HG03103 (cell line): ENCODE measurements around the gene KCNK15.

Source experiments
- ATAC-seq: cut with Tn5 transposase; IDR thresholded peaks from one replicate; pipeline ENCODE4 v1.9.1; 2021; ENCODE audit warnings: low read depth; ENCODE audit not compliant: unreplicated experiment

KCNK15 gene

GRCh38 chr20:44781791-44782190 is 36.1 kb downstream of the KCNK15 start:
- ATAC-seq: no peak

- no peak for ATAC-seq
Measured at GRCh38 chr20:44784688-44785087, 39.0 kb downstream of the KCNK15 start.

- ATAC-seq: no peak
Measured at GRCh38 chr20:44785768-44786167, 40.1 kb downstream of the KCNK15 start.

DNA sequence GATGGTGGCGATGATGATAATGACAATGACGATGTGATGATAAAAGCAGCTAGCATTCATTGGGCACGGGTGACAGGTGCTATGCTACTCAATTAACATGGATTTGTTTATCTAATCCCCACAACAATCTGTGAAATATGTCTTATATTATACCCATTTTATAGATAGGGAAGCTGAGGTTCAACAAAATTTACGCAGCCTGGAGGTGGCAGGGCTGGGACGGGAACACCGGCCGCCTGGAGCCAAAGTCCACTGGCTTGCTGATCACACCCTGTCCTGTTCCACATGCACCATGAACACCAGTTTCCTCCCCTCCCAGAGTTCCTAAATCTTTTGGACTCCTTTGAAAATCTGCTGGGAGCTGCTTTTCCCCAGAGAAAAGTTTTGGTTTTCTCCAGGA is 41.6 kb downstream of the KCNK15 start:
- no peak for ATAC-seq

DNA sequence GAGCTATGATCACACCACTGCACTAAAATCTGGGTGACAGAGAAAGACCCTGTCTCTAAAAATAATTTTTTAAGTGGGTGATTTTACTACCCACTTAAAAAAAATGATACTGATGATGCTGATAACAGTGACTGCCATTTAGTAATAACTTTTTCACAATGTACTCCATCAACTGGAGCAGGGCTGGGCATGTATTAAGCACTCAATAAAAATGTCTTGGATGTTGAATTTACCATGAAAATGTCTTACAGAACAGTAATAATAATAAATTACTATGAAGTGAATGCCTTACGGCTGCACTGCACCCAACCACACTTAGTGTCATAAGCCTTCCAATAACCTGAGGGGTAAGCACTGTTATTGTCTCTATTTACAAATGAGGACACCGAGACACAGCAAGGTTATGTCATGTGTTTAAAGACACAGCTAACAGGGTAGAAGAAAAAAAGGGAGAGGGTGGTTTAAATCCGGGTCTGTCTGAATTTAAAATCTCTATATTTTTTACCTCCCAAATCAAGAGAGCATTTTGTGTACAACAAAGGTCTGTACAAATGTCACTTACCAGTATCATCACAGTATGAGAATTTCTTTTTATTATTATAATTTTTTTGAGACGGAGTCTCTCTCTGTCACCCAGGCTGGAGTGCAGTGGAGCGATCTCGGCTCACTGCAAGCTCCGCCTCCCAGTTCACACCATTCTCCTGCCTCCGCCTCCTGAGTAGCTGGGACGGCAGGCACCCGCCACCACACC is 43.2 kb downstream of the KCNK15 start:
- no peak for ATAC-seq

GRCh38 chr20:44790638-44791393 is 45.2 kb downstream of the KCNK15 start:
- no peak for ATAC-seq

GRCh38 chr20:44792796-44793195 is 47.1 kb downstream of the KCNK15 start:
- ATAC-seq: no peak

- no peak for ATAC-seq
Measured at GRCh38 chr20:44795836-44796235, 50.2 kb downstream of the KCNK15 start.

DNA sequence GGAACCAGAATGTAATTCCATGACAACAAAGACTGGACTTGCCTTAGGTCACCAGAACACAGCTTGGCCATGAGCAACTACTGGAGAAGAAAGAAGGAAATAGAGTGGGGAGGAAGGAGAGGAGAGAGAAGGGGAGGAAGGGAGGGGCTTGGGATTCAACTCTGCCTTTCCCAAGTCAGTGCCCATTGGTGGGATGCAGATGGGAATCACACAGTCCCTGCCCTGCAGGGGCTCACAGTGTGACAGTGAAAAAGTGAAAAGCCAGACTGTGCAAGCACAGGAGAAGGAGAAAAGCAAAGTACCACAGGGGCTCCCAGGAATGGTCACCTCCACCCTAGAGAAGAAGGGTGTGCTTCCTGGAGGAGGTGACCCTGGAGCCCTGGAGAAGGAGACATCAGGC is 50.6 kb downstream of the KCNK15 start:
- no peak for ATAC-seq

DNA sequence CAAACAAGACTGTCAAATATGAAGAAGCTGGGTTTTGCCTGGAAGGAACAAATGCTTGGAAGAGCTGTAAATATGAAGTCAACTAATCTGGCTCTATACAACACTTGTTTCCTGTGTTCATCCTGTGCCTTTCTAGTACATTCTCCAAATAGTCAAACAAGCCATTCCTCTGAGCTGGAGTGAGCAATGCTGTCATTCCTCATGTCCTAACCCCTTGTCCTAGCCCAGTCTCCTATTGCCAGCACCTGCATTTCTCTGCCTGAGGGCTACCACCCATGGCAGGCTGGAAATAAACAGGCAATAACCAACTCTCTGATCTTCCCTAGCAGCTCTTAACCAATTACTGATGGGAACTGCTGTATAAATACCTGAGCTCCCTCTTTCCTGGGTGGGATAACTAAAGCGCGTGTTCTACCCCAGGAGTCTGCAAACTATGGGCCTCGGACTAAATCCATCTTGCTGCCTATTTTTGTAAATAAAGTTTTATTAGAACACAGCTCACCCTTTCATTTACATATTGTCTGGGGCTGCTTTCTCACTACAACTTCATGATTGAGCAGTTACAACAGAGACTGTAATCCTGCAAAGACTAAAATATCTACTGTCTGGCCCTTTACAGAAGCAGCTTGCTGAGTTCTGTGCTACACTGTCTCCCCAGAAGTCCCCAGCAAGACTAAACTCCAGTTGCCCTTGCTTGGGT is 51.2 kb downstream of the KCNK15 start:
- no peak for ATAC-seq

DNA sequence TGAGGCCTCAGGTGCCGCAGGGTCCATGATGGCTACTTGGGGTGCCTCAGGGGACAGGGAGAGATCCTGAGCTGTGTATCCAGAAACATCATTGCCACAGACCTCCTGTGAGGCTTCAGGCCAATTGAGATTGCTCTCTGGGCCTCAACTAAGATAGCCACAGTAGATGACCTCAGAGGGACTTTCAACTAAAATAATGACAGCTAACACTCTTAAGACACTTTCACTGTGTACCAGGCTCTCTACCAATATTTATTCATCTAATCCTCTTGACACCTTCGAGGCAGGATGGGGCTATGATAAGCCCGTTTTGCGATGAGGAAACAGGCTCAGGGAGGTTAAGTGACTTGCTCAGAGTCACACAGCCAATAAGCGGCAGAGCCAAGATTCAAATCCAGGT is 54.0 kb downstream of the KCNK15 start:
- ATAC-seq: no peak

DNA sequence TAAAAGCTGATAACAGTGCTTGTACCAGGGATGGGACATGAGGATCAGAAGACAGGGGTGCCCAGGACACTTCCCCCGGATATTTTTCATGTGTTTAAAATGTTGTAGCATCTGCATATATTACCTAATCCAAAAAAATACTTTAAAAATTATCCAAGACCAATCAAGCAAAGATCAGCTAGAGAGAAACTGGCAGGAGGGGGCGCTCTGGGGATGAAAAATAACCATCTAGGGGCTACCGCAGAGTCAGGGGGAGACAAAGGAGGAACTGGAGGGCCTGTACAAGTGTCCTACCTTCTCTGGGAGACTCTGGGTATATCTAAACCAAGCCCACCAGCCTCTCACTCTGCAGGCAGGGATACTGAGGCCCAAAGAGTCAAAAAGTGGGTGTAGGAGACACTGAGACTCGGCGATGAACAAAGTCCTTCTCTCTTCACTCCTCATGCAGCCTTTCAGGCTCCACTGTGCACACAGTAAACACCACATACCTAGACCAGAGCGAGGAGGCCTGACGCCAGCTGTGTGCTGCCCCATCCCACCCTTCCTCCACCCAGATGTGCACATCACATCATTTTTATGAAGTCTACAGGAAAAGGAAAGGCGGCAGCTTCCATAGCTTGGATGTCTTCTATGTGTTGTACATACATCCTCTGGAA is 54.9 kb downstream of the KCNK15 start:
- ATAC-seq: no peak
